Fibroblast of lung (primary cell): Measurements from ENCODE around the gene SPTY2D1. TPM values are rescaled to one million over a fixed set of nuclear protein-coding genes. Genes with fewer than 3 reads are reported as not detected.
A peak's percentile ranks its signal among the peaks of the same experiment; 100 is the strongest.
"Not testable (repeated sequence)": the region's sequence is repeated elsewhere in the genome, so short reads cannot be mapped to it uniquely, and the experiment has no call there.

Experiments
- DNase-seq, 2 donors: peaks; one replicate each; pipeline versions ENCODE4 v3.0.0 to v3.0.0-alpha.2; 2010; ENCODE audit warnings: low read depth in 2 of 2
- H2AFZ ChIP-seq: 2 replicates; pipeline ENCODE4 v1.5.1; 2012; ENCODE audit warnings: low read length, control low read depth, inconsistent platforms
- H3K27ac ChIP-seq: 2 replicates; pipeline ENCODE4 v1.5.1; 2011; ENCODE audit warnings: low read length, control low read depth; ENCODE audit not compliant: insufficient read depth
- H3K27me3 ChIP-seq: 2 replicates; pipeline ENCODE4 v1.5.1; 2011; ENCODE audit warnings: mild to moderate bottlenecking, low read length; ENCODE audit not compliant: control insufficient read depth, insufficient read depth
- H3K36me3 ChIP-seq: 2 replicates; pipeline ENCODE4 v1.5.1; 2011; ENCODE audit warnings: low read length; ENCODE audit not compliant: control insufficient read depth, insufficient read depth
- H3K4me1 ChIP-seq: 2 replicates; pipeline ENCODE4 v1.5.1; 2011; ENCODE audit warnings: low read length; ENCODE audit not compliant: control insufficient read depth, insufficient read depth; ENCODE audit errors: extremely low read depth
- H3K4me2 ChIP-seq: 2 replicates; pipeline ENCODE4 v1.5.1; 2011; ENCODE audit warnings: low read length, control low read depth; ENCODE audit not compliant: insufficient read depth; ENCODE audit errors: extremely low read depth
- H3K4me3 ChIP-seq, 4 experiments: fragments of 200-600 bp in 1 of 4; sonication (generic) in 1 of 4; replicated peaks in 1 of 4; 2 replicates each; pipeline ENCODE4 v1.5.1; 2011 to 2016; ENCODE audit warnings: low read length in 4 of 4, low read depth in 3 of 4, mild to moderate bottlenecking in 3 of 4, control low read depth in 2 of 4, inconsistent platforms in 1 of 4, mixed read lengths in 1 of 4; ENCODE audit not compliant: insufficient read depth in 1 of 4; ENCODE audit errors: control extremely low read depth in 1 of 4
- H3K79me2 ChIP-seq: 2 replicates; pipeline ENCODE4 v1.5.1; 2012; ENCODE audit warnings: mild to moderate bottlenecking, low read length, inconsistent platforms; ENCODE audit not compliant: control insufficient read depth, insufficient read depth
- H3K9ac ChIP-seq: 2 replicates; pipeline ENCODE4 v1.5.1; 2011; ENCODE audit warnings: mild to moderate bottlenecking, low read length, control low read depth; ENCODE audit not compliant: insufficient read depth
- H3K9me3 ChIP-seq: 2 replicates; pipeline ENCODE4 v1.5.1; 2012; ENCODE audit warnings: low read depth, low read length; ENCODE audit not compliant: control insufficient read depth, insufficient read depth
- H4K20me1 ChIP-seq: 2 replicates; pipeline ENCODE4 v1.5.1; 2011; ENCODE audit warnings: low read length; ENCODE audit not compliant: control insufficient read depth, insufficient read depth; ENCODE audit errors: extremely low read depth
- EZH2 ChIP-seq: IDR thresholded peaks from 2 replicates; pipeline ENCODE4 v1.5.1; 2012; ENCODE audit warnings: low read length, control low read depth, mild to moderate bottlenecking; ENCODE audit errors: missing control alignments
- polyA plus RNA-seq, 2 donors: library from polyadenylated mRNA; depleted of rRNA in 1 of 2; stranded (reverse) in 1 of 2; unstranded in 1 of 2; fragments of >200 nt; gene quantifications; 2 replicates each; pipeline ENCODE4 v1.2.1, GENCODE V29; 2011 to 2012; ENCODE audit warnings: missing spikeins in 1 of 2
- total RNA-seq: library from RNA; depleted of rRNA; stranded (reverse); fragments of >200 nt; gene quantifications from 2 replicates; pipeline ENCODE4 v1.2.1, GENCODE V29; 2014
- TF ChIP-seq, protein P1 (sequence below), 2 donors: IDR thresholded peaks in 1 of 2; conservative IDR thresholded peaks in 1 of 2; 1 replicate in 1 of 2; 2 replicates in 1 of 2; pipeline ENCODE4 v1.5.1; 2011 to 2012; ENCODE audit warnings: low read length in 2 of 2, control low read depth in 1 of 2, inconsistent platforms in 1 of 2, low read depth in 1 of 2, mild to moderate bottlenecking in 1 of 2

SPTY2D1 gene
- total and polyA plus RNA-seq, 2 donors (not counting 1 experiment from before 2014, with no cell fraction given): 14.0 to 23.8 TPM

DNA sequence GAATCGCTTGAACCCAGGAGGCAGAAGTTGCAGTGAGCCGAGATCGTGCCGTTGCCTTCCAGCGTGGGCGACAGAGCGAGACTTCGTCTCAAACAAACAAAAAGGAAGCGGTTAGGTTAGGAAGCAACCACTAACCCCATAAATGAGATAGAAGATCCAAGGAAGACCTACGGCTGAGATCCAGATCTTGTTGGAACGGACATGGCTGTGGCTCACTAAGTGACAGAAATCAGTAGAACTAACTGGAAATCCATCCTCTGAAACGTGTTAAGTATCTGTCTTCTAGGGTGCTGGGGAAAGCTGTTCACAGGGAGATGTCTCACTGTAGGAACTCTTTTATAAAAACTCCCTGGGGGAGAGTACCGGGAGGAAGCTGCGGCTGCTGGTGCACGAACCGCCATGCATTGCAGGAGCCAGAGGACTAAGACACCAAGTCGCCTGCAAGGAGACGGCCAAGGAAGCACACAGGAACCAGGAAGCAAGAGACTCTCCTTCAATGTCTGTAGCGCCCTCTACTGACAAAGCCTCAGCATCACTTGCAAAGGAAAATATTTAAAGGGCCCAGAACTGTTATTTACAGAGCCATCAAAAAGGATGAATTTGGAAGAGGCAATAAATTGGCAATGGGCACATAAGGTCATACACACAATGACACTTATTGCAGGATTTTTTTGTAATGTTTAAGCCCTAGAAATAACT is 16.9 kb upstream of the SPTY2D1 start:
- Histone ChIP-seq H3K4me3 (no peak overlapping the region), H3K27me3 (no peaks in the 10 kb centered on the region), H3K79me2 (no peaks in the 10 kb centered on the region), H3K4me2 (no peak overlapping the region), H3K27ac (no peak overlapping the region), H3K4me1 (no peaks in the 10 kb centered on the region), H4K20me1 (no peaks in the 10 kb centered on the region), H3K9ac (no peak overlapping the region), H2AFZ (no peak overlapping the region), H3K9me3 (no peaks in the 10 kb centered on the region), H3K36me3 (no peaks in the 10 kb centered on the region)
- TF ChIP-seq, protein P1, sequence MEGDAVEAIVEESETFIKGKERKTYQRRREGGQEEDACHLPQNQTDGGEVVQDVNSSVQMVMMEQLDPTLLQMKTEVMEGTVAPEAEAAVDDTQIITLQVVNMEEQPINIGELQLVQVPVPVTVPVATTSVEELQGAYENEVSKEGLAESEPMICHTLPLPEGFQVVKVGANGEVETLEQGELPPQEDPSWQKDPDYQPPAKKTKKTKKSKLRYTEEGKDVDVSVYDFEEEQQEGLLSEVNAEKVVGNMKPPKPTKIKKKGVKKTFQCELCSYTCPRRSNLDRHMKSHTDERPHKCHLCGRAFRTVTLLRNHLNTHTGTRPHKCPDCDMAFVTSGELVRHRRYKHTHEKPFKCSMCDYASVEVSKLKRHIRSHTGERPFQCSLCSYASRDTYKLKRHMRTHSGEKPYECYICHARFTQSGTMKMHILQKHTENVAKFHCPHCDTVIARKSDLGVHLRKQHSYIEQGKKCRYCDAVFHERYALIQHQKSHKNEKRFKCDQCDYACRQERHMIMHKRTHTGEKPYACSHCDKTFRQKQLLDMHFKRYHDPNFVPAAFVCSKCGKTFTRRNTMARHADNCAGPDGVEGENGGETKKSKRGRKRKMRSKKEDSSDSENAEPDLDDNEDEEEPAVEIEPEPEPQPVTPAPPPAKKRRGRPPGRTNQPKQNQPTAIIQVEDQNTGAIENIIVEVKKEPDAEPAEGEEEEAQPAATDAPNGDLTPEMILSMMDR (conservative IDR thresholded peaks at IDR 0.05 in 1 of 2, IDR thresholded peaks at IDR 0.05 in 1 of 2; ENCODE audit: low read depth in 1 of 2, low read length in 2 of 2): peak; percentile 55 to 83
- no peak for TF ChIP-seq EZH2
- peak; percentile 18 to 82 for DNase-seq

DNA sequence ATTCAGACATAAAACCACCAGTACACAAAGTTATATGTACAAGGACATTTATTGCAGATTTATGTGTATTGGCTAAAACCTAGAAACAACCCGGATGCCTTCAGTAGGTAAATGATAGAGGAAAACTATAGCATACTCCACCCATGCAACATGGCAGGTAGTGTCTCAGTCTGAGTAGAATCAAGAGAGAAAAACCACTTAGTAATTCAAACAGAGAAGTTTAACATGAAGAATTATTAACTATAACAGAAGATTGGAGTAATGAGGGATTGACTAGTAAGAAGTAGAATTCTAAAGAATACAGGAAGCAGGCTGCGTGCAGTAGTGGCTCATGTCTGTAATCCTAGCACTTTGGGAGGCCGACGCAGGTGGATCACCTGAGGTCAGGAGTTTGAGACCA is 16.2 kb upstream of the SPTY2D1 start:
- no peak for DNase-seq
- H3K27me3 ChIP-seq: no peaks in the 10 kb centered on the region
- H2AFZ ChIP-seq: no peak overlapping the region
- no peaks in the 10 kb centered on the region for H3K36me3 ChIP-seq
- H3K27ac ChIP-seq: no peak overlapping the region
- H3K9me3 ChIP-seq: no peaks in the 10 kb centered on the region
- no peak overlapping the region for H3K4me2 ChIP-seq
- H4K20me1 ChIP-seq: no peaks in the 10 kb centered on the region
- no peak overlapping the region for H3K9ac ChIP-seq
- H3K4me3 ChIP-seq: no peak overlapping the region
- no peaks in the 10 kb centered on the region for H3K79me2 ChIP-seq
- H3K4me1 ChIP-seq: no peaks in the 10 kb centered on the region
- TF ChIP-seq EZH2: no peak
- TF ChIP-seq, protein P1 (conservative IDR thresholded peaks at IDR 0.05 in 1 of 2, IDR thresholded peaks at IDR 0.05 in 1 of 2; ENCODE audit: low read depth in 1 of 2, low read length in 2 of 2): no peak

DNA sequence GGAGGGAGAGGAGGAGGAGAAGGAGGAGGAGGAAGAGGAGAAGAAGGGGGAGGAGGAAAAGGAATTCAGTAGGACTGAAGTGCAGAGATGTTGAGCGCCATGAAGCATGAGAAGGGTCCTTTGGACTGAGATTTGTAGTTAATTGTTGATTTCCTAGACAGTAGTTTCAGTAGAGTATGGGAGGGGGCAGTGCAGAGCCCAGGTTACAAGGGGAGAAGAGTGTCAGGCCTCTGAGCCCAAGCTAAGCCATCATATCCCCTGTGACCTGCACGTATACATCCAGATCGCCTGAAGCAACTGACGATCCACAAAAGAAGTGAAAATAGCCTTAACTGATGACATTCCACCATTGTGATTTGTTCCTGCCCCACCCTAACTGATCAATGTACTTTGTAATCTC is 8.9 kb upstream of the SPTY2D1 start:
- not testable (repeated sequence) for H3K4me1 ChIP-seq, H3K9ac ChIP-seq, H2AFZ ChIP-seq, DNase-seq, H3K36me3 ChIP-seq, H3K4me3 ChIP-seq, H3K27me3 ChIP-seq, H3K79me2 ChIP-seq, H3K27ac ChIP-seq, H3K4me2 ChIP-seq, H4K20me1 ChIP-seq, H3K9me3 ChIP-seq
